Measurements from ENCODE around the gene SYVN1. TPM values are rescaled to one million over a fixed set of nuclear protein-coding genes. Genes with fewer than 3 reads are reported as not detected.

The SYVN1 gene
- total and polyA plus RNA-seq, 2 donors (not counting 1 experiment from before 2014, with no cell fraction given) = 187 to 282 TPM

DNA sequence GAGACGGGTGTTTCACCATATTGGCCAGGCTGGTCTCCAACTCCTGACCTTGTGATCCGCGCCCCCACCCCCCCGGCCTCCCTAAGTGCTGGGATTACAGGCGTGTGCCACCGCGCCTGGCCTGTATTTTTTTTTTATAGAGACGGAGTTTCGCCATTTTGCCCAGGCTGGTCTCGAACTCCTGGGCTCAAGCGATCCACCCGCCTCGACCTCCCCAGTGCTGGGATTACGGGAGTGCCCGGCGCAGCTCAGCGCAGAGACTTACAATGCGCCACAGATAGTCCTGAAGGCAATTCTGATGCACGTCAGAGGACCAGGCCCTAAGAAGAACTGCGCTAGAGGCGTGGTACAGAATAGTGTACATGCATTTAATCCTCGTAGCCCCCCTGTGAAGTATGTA, 38.9 kb downstream of the SYVN1 start:
- Mint-ChIP-seq H3K27ac (peak overlapping the region; percentile 97), H3K4me1 (peaks cover 24% of the 10 kb centered on the region), H3K27me3 (no peaks in the 10 kb centered on the region), H3K9me3 (ENCODE audit: insufficient read depth) (no peaks in the 10 kb centered on the region), H3K4me3 (peak overlapping the region; percentile 96)
- Histone ChIP-seq H3K27me3 (replicated peaks in 1 of 4; ENCODE audit: control extremely low read depth in 1 of 4, control insufficient read depth in 3 of 4, insufficient read depth in 4 of 4, low read length in 3 of 4) (no peaks in the 10 kb centered on the region), H3K4me1 (ENCODE audit: control insufficient read depth in 2 of 2, insufficient read depth in 2 of 2, low read length in 2 of 2) (peaks cover 10 to 16% of the 10 kb centered on the region in 2 donors), H2AFZ (ENCODE audit: insufficient read depth, low read depth, low read length, poor library complexity, severe bottlenecking) (peak overlapping the region; percentile 88), H3K27ac (ENCODE audit: low read length in 2 of 2) (peak overlapping the region in 1 of 2 donors; percentile 81), H3K4me3 (ENCODE audit: control extremely low read depth in 1 of 5, extremely low read depth in 1 of 5, insufficient read depth in 1 of 5, low read depth in 2 of 5, low read length in 4 of 5) (peak overlapping the region in 2 of 5 experiments; percentile 73 to 90), H3K36me3 (replicated peaks in 1 of 2; ENCODE audit: control extremely low read depth in 1 of 2, control insufficient read depth in 1 of 2, extremely low read depth in 1 of 2, insufficient read depth in 2 of 2, low read length in 1 of 2) (peaks cover 0 to 15% of the 10 kb centered on the region in 2 experiments), H3K4me2 (replicated peaks; ENCODE audit: low read depth, low read length, poor library complexity, severe bottlenecking) (peak overlapping the region; percentile 92), H3K79me2 (ENCODE audit: control insufficient read depth, insufficient read depth, low read length) (peaks cover 28% of the 10 kb centered on the region), H3K9me3 (ENCODE audit: control extremely low read depth in 1 of 3, control insufficient read depth in 2 of 3, insufficient read depth in 1 of 3, low read length in 2 of 3) (peaks cover 0 to 6% (median 0%) of the 10 kb centered on the region in 3 donors), H3K9ac (ENCODE audit: low read length) (peak overlapping the region; percentile 90), H4K20me1 (ENCODE audit: control insufficient read depth, insufficient read depth, low read length, poor library complexity, severe bottlenecking) (peaks cover 18% of the 10 kb centered on the region)
- 93% methylated on average over 22 of the region's 22 CpGs for WGBS (ENCODE audit: insufficient coverage)
- ATAC-seq (ENCODE audit: low read depth) (no peak), DNase-seq (no peak)
- POLR2A ChIA-PET = interaction anchor here (1.7 to 4.0 kb wide), 2 partner anchors 15 to 86 kb away, joined by 7 to 26 read pairs; partner anchors contain the start of genes CAPN1 and TM7SF2
- intact Hi-C loops (cut with micrococcal nuclease) = no loop called here
- TF ChIP-seq CTCF (IDR thresholded peaks at IDR 0.05) = no peak
- no peak for TF ChIP-seq EZH2 (IDR thresholded peaks at IDR 0.05; ENCODE audit: borderline replicate concordance, insufficient read depth, low read depth, low read length, poor library complexity, severe bottlenecking)
- CTCF ChIA-PET = interaction anchor here (0.9 to 10.2 kb wide), 4 partner anchors 15 to 249 kb away, joined by 3 to 96 read pairs (median 6); partner anchors contain the start of genes ARL2, FAU, MRPL49 and TM7SF2

DNA sequence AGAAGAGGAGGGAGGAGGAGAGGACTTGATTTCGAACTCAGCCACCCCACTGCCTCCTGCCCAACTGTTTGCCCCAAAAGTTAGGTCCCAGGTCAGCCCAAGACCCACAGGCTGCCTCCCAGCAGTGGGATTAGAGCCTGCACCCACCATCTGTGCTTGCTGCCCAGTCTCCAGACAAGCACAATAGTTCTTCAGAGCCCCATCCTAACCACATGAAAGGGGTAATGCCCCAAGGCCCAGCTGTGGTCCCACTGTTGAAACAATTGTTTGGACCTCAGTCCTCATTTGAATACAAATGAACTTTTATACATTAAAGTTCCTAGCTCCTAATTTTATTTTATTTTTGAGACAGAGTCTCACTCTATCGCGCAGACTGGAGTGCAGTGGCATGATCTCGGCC, 43.7 kb downstream of the SYVN1 start:
- ATAC-seq (ENCODE audit: low read depth) = no peak
- Histone ChIP-seq H4K20me1 (ENCODE audit: control insufficient read depth, insufficient read depth, low read length, poor library complexity, severe bottlenecking) (no peaks in the 10 kb centered on the region), H3K4me3 (ENCODE audit: control extremely low read depth in 1 of 5, extremely low read depth in 1 of 5, insufficient read depth in 1 of 5, low read depth in 2 of 5, low read length in 4 of 5) (no peak overlapping the region), H3K27me3 (replicated peaks in 1 of 4; ENCODE audit: control extremely low read depth in 1 of 4, control insufficient read depth in 3 of 4, insufficient read depth in 4 of 4, low read length in 3 of 4) (no peaks in the 10 kb centered on the region), H3K27ac (ENCODE audit: low read length in 2 of 2) (no peak overlapping the region), H3K9me3 (ENCODE audit: control extremely low read depth in 1 of 3, control insufficient read depth in 2 of 3, insufficient read depth in 1 of 3, low read length in 2 of 3) (peaks cover 0 to 1% (median 0%) of the 10 kb centered on the region in 3 donors), H3K36me3 (replicated peaks in 1 of 2; ENCODE audit: control extremely low read depth in 1 of 2, control insufficient read depth in 1 of 2, extremely low read depth in 1 of 2, insufficient read depth in 2 of 2, low read length in 1 of 2) (peaks cover 0 to 41% of the 10 kb centered on the region in 2 experiments), H2AFZ (ENCODE audit: insufficient read depth, low read depth, low read length, poor library complexity, severe bottlenecking) (no peak overlapping the region), H3K4me2 (replicated peaks; ENCODE audit: low read depth, low read length, poor library complexity, severe bottlenecking) (no peak overlapping the region), H3K9ac (ENCODE audit: low read length) (no peak overlapping the region), H3K79me2 (ENCODE audit: control insufficient read depth, insufficient read depth, low read length) (peaks cover 8% of the 10 kb centered on the region), H3K4me1 (ENCODE audit: control insufficient read depth in 2 of 2, insufficient read depth in 2 of 2, low read length in 2 of 2) (peaks cover 1 to 3% of the 10 kb centered on the region in 2 donors)
- TF ChIP-seq CTCF (IDR thresholded peaks at IDR 0.05) (no peak), EZH2 (IDR thresholded peaks at IDR 0.05; ENCODE audit: borderline replicate concordance, insufficient read depth, low read depth, low read length, poor library complexity, severe bottlenecking) (no peak)
- ChIA-PET CTCF (interaction anchor here (0.7 to 1.7 kb wide), 3 partner anchors 12 to 588 kb away, joined by 3 to 5 read pairs (median 4); partner anchors contain the start of gene TM7SF2), POLR2A (interaction anchor here (0.6 kb wide), 1 partner anchor 311 kb away, joined by 4 read pairs; no protein-coding TSS in a partner anchor)
- Mint-ChIP-seq H3K9me3 (ENCODE audit: insufficient read depth) (no peaks in the 10 kb centered on the region), H3K4me1 (peaks cover 4% of the 10 kb centered on the region), H3K27me3 (no peaks in the 10 kb centered on the region), H3K27ac (no peak overlapping the region), H3K4me3 (no peak overlapping the region)
- DNase-seq = no peak
- WGBS (ENCODE audit: insufficient coverage) = 97% methylated on average over 4 of the region's 4 CpGs
- intact Hi-C loops (cut with micrococcal nuclease) = no loop called here
